Activated naive CD4-positive, alpha-beta T cell (primary cell): ENCODE measurements around the gene PDZD7.

Experiments
- DNase-seq, 4 experiments: peaks; one replicate each; lab custom pipeline; 2025; lab: John Stamatoyannopoulos, UW

PDZD7 gene

GRCh38 chr10:101061624-101062231 lies 30.8 kb upstream of the PDZD7 start, which contains the start of gene KAZALD1:
Gene KAZALD1 (plus strand): TSS chr10:101061989. CDS start chr10:101062593, 604 bp downstream.
- no peak for DNase-seq

GRCh38 chr10:101060951-101061623 lies 30.2 kb upstream of the PDZD7 start:
- peak in 2 of 4 experiments; percentile 81 to 86 for DNase-seq

- peak; percentile 78 to 89 (median 86) for DNase-seq
Measured at GRCh38 chr10:101060036-101060950, 29.4 kb upstream of the PDZD7 start.

GRCh38 chr10:101056365-101057151 lies 25.6 kb upstream of the PDZD7 start:
- no peak for DNase-seq

GRCh38 chr10:101055411-101055810 lies 24.5 kb upstream of the PDZD7 start:
- DNase-seq, result no peak

GRCh38 chr10:101054876-101055275 lies 23.9 kb upstream of the PDZD7 start:
- no peak for DNase-seq

- no peak for DNase-seq
Measured at GRCh38 chr10:101054351-101054750, 23.4 kb upstream of the PDZD7 start.

- DNase-seq, result no peak
Measured at GRCh38 chr10:101053516-101053915, 22.6 kb upstream of the PDZD7 start.

- no peak for DNase-seq
Measured at GRCh38 chr10:101052285-101052684, 21.4 kb upstream of the PDZD7 start.

GRCh38 chr10:101050208-101051069 lies 19.5 kb upstream of the PDZD7 start:
- peak; percentile 44 to 75 (median 70) for DNase-seq

- DNase-seq, result no peak
Measured at GRCh38 chr10:101047961-101048892, 17.3 kb upstream of the PDZD7 start.

- no peak for DNase-seq
Measured at GRCh38 chr10:101047268-101047667, 16.3 kb upstream of the PDZD7 start.

GRCh38 chr10:101046332-101047238 lies 15.7 kb upstream of the PDZD7 start:
- DNase-seq, result no peak

- no peak for DNase-seq
Measured at GRCh38 chr10:101044117-101044516, 13.2 kb upstream of the PDZD7 start.

GRCh38 chr10:101043363-101043707 lies 12.4 kb upstream of the PDZD7 start:
- DNase-seq, result no peak

GRCh38 chr10:101042667-101043362 lies 11.9 kb upstream of the PDZD7 start:
- peak; percentile 32 to 67 (median 46) for DNase-seq

GRCh38 chr10:101042118-101042517 lies 11.2 kb upstream of the PDZD7 start:
- DNase-seq, result no peak

GRCh38 chr10:101041252-101041761 lies 10.4 kb upstream of the PDZD7 start:
- peak; percentile 21 to 54 (median 36) for DNase-seq
